IMR-90 (cell line): ENCODE results near the gene RBMS3. TPM values are rescaled to one million over a fixed set of nuclear protein-coding genes. Genes with fewer than 3 reads are reported as not detected.

Experiments
- ATAC-seq: fragments of 200-7000 bp; cut with Tn5 transposase; 2 replicates; pipeline ENCODE4 v1.9.1; 2020; ENCODE audit warnings: low read depth, mild to moderate bottlenecking, moderate library complexity
- BruUV-seq: library from RNA; stranded (reverse); fragments of 400-500 nt; replicated peaks from 2 replicates; lab custom pipeline; 2021; lab: Mats Ljungman, UMichigan
- CTCF ChIA-PET: fragments of 300-600 bp; formaldehyde crosslinking; extraction: SDS; loops from one replicate; lab custom pipeline; 2021; ENCODE audit warnings: antibody characterized with exemption; lab: Yijun Ruan, JAX
- POLR2A ChIA-PET: fragments of 300-600 bp; sonication (Branson Sonifier 250); formaldehyde crosslinking; loops from one replicate; lab custom pipeline; 2022; ENCODE audit warnings: antibody characterized with exemption; ENCODE audit not compliant: unreplicated experiment; lab: Charles Lee
- DNase-seq: peaks from one replicate; pipeline ENCODE4 v3.0.0; 2013
- H2AFZ ChIP-seq: replicated peaks from 2 replicates; pipeline ENCODE3; 2013; ENCODE audit warnings: low read length, mild to moderate bottlenecking; ENCODE audit not compliant: poor library complexity
- H2AK5ac ChIP-seq: 2 replicates; pipeline ENCODE4 v1.6.1; 2013; ENCODE audit warnings: low read depth, low read length, inconsistent platforms
- H2AK9ac ChIP-seq: replicated peaks from 2 replicates; pipeline ENCODE3; 2013; ENCODE audit warnings: mild to moderate bottlenecking, low read depth, low read length, moderate library complexity; ENCODE audit not compliant: poor library complexity
- H2BK120ac ChIP-seq: 2 replicates; pipeline ENCODE4 v1.6.1; 2013; ENCODE audit warnings: low read depth, low read length, inconsistent platforms
- H2BK15ac ChIP-seq: 3 replicates; pipeline ENCODE4 v1.6.1; 2013; ENCODE audit warnings: low read depth, low read length, inconsistent platforms
- H2BK20ac ChIP-seq: 2 replicates; pipeline ENCODE4 v1.6.1; 2013; ENCODE audit warnings: low read depth, mild to moderate bottlenecking, inconsistent platforms, low read length, moderate library complexity
- H2BK5ac ChIP-seq: 2 replicates; pipeline ENCODE4 v1.6.1; 2013; ENCODE audit warnings: mild to moderate bottlenecking, low read depth, low read length, inconsistent platforms; ENCODE audit not compliant: poor library complexity, severe bottlenecking
- H3K14ac ChIP-seq: replicated peaks from 2 replicates; pipeline ENCODE4 v1.6.1; 2013; ENCODE audit warnings: low read depth, low read length, inconsistent platforms
- H3K18ac ChIP-seq: 2 replicates; pipeline ENCODE4 v1.6.1; 2013; ENCODE audit warnings: low read depth, low read length, control low read depth
- H3K23ac ChIP-seq: 2 replicates; pipeline ENCODE4 v1.6.1; 2013; ENCODE audit warnings: low read depth, low read length, inconsistent platforms
- H3K27ac ChIP-seq: 2 replicates; pipeline ENCODE4 v1.5.1; 2013; ENCODE audit warnings: mild to moderate bottlenecking, control low read depth, low read length; ENCODE audit not compliant: insufficient read depth
- H3K27me3 ChIP-seq: 2 replicates; pipeline ENCODE4 v1.6.1; 2013; ENCODE audit warnings: low read length; ENCODE audit not compliant: control insufficient read depth, insufficient read depth
- H3K36me3 ChIP-seq: 2 replicates; pipeline ENCODE4 v1.6.1; 2013; ENCODE audit warnings: low read length, mixed read lengths; ENCODE audit not compliant: control insufficient read depth, insufficient read depth
- H3K4ac ChIP-seq: 2 replicates; pipeline ENCODE4 v1.6.1; 2013; ENCODE audit warnings: low read depth, low read length, inconsistent platforms
- H3K4me1 ChIP-seq: 2 replicates; pipeline ENCODE4 v1.6.1; 2013; ENCODE audit warnings: low read length, mixed read lengths; ENCODE audit not compliant: control insufficient read depth, insufficient read depth
- H3K4me2 ChIP-seq: 2 replicates; pipeline ENCODE4 v1.6.1; 2013; ENCODE audit warnings: low read depth, mild to moderate bottlenecking, control low read depth, low read length, moderate library complexity
- H3K4me3 ChIP-seq: 2 replicates; pipeline ENCODE4 v1.5.1; 2013; ENCODE audit warnings: low read depth, mild to moderate bottlenecking, control low read depth, low read length, moderate library complexity; ENCODE audit not compliant: insufficient read depth
- H3K56ac ChIP-seq: 2 replicates; pipeline ENCODE4 v1.6.1; 2013; ENCODE audit warnings: low read length, inconsistent platforms; ENCODE audit not compliant: insufficient read depth; ENCODE audit errors: extremely low read depth
- H3K79me1 ChIP-seq, 2 experiments: 2 replicates each; pipeline ENCODE4 v1.6.1; 2013; ENCODE audit warnings: low read length in 2 of 2, inconsistent platforms in 1 of 2, low read depth in 1 of 2
- H3K9ac ChIP-seq: 2 replicates; pipeline ENCODE4 v1.6.1; 2013; ENCODE audit warnings: low read depth, low read length, control low read depth
- H3K9me1 ChIP-seq: 2 replicates; pipeline ENCODE4 v1.6.1; 2013; ENCODE audit warnings: low read length, inconsistent platforms; ENCODE audit not compliant: insufficient read depth
- H3K9me3 ChIP-seq: 2 replicates; pipeline ENCODE4 v1.6.1; 2013; ENCODE audit warnings: low read length; ENCODE audit not compliant: control insufficient read depth, insufficient read depth
- H4K20me1 ChIP-seq: 2 replicates; pipeline ENCODE4 v1.6.1; 2013; ENCODE audit warnings: low read length, inconsistent platforms; ENCODE audit not compliant: insufficient read depth
- H4K5ac ChIP-seq: 2 replicates; pipeline ENCODE4 v1.6.1; 2013; ENCODE audit warnings: mild to moderate bottlenecking, low read depth, low read length, control low read depth
- H4K8ac ChIP-seq, 2 experiments: 2 replicates each; pipeline ENCODE4 v1.6.1; 2013; ENCODE audit warnings: low read depth in 2 of 2, low read length in 2 of 2, control low read depth in 1 of 2, inconsistent platforms in 1 of 2
- H4K91ac ChIP-seq: 2 replicates; pipeline ENCODE4 v1.6.1; 2013; ENCODE audit warnings: low read depth, low read length, inconsistent platforms; ENCODE audit not compliant: insufficient read depth
- BHLHE40 ChIP-seq: fragments of 150-350 bp; IDR thresholded peaks from 2 replicates; pipeline ENCODE4 v1.6.1; 2016; ENCODE audit warnings: mild to moderate bottlenecking, low read depth, low read length
- CEBPB ChIP-seq: IDR thresholded peaks from 2 replicates; pipeline ENCODE4 v1.6.1; 2012; ENCODE audit warnings: low read depth, low read length, improper control_type of control experiment
- CHD1 ChIP-seq: IDR thresholded peaks from 2 replicates; pipeline ENCODE4 v1.6.1; 2012; ENCODE audit warnings: low read depth, low read length, improper control_type of control experiment
- FOS ChIP-seq: fragments of 150-350 bp; IDR thresholded peaks from 2 replicates; pipeline ENCODE4 v1.6.1; 2016; ENCODE audit warnings: low read depth, low read length
- MAFK ChIP-seq: IDR thresholded peaks from 2 replicates; pipeline ENCODE4 v1.6.1; 2012; ENCODE audit warnings: low read depth, low read length, improper control_type of control experiment
- MAZ ChIP-seq: IDR thresholded peaks from 2 replicates; pipeline ENCODE4 v1.6.1; 2012; ENCODE audit warnings: low read depth, mild to moderate bottlenecking, low read length, improper control_type of control experiment, moderate library complexity, borderline replicate concordance
- MXI1 ChIP-seq: IDR thresholded peaks from 2 replicates; pipeline ENCODE4 v1.6.1; 2012; ENCODE audit warnings: low read depth, mild to moderate bottlenecking, low read length, moderate library complexity, borderline replicate concordance
- NFE2L2 ChIP-seq: fragments of 150-350 bp; IDR thresholded peaks from 2 replicates; pipeline ENCODE4 v1.6.1; 2016; ENCODE audit warnings: low read depth, mild to moderate bottlenecking, low read length
- POLR2A ChIP-seq: IDR thresholded peaks from 2 replicates; pipeline ENCODE4 v1.6.1; 2012; ENCODE audit warnings: mild to moderate bottlenecking, low read depth, low read length
- RAD21 ChIP-seq: IDR thresholded peaks from 2 replicates; pipeline ENCODE4 v1.6.1; 2012; ENCODE audit warnings: low read length, improper control_type of control experiment
- RCOR1 ChIP-seq: IDR thresholded peaks from 2 replicates; pipeline ENCODE4 v1.6.1; 2012; ENCODE audit warnings: mild to moderate bottlenecking, low read length, improper control_type of control experiment; ENCODE audit not compliant: insufficient replicate concordance
- RFX5 ChIP-seq: IDR thresholded peaks from 2 replicates; pipeline ENCODE4 v1.8.0; 2012; ENCODE audit warnings: low read depth, mild to moderate bottlenecking, low read length, moderate library complexity
- SMC3 ChIP-seq: fragments of 150-350 bp; IDR thresholded peaks from 2 replicates; pipeline ENCODE4 v1.6.1; 2016; ENCODE audit warnings: low read depth, mild to moderate bottlenecking, antibody characterized with exemption, low read length, moderate library complexity
- USF2 ChIP-seq: fragments of 150-350 bp; IDR thresholded peaks from 2 replicates; pipeline ENCODE4 v1.6.1; 2017; ENCODE audit warnings: mild to moderate bottlenecking, antibody characterized with exemption, low read length, low read depth
- WGBS, 2 experiments: methylation state at CpG; one replicate each; pipeline versions ENCODE4 v1.1.5 to v1.1.7; 2013; ENCODE audit warnings: missing lambda C conversion rate in 2 of 2; ENCODE audit not compliant: insufficient read length in 1 of 2; ENCODE audit errors: extremely low coverage in 2 of 2; 5-methylcytosine and 5-hydroxymethylcytosine counted together
- dilution Hi-C: fragments of 300-500 bp; cut with HindIII; formaldehyde crosslinking; loops from one replicate; pipeline ENCODE4 v1.14.3; 2018; ENCODE audit warnings: low sequenced_read_pairs; ENCODE audit not compliant: unreplicated experiment
- in situ Hi-C: fragments of 300-500 bp; cut with MboI; formaldehyde crosslinking; loops from 3 replicates; pipeline ENCODE4 v1.14.3; 2019; ENCODE audit warnings: low sequenced_read_pairs, inconsistent platforms, mixed read lengths
- intact Hi-C: fragments of 100-400 bp; cut with micrococcal nuclease; formaldehyde crosslinking; loops from 2 replicates; pipeline ENCODE4 v1.10.0; 2022
- polyA plus RNA-seq, 3 experiments: library from polyadenylated mRNA; depleted of rRNA; stranded (reverse); fragments of >200 nt; gene quantifications; 2 replicates each; pipeline ENCODE4 v1.2.3, GENCODE V29; 2012; ENCODE audit warnings: low replicate concordance in 1 of 3
- total RNA-seq: library from RNA; depleted of rRNA; stranded (reverse); fragments of >200 nt; gene quantifications from 2 replicates; pipeline ENCODE4 v1.2.3, GENCODE V29; 2012
- TF ChIP-seq, protein P1 (sequence below): fragments of 150-350 bp; IDR thresholded peaks from 2 replicates; pipeline ENCODE4 v1.6.1; 2016; ENCODE audit warnings: low read depth, mild to moderate bottlenecking, low read length, moderate library complexity, borderline replicate concordance
- TF ChIP-seq, protein P2 (sequence below): conservative IDR thresholded peaks from 2 replicates; pipeline ENCODE4 v1.5.1; 2012; ENCODE audit warnings: mild to moderate bottlenecking, low read depth, low read length, improper control_type of control experiment

RBMS3 gene
- total and polyA plus RNA-seq, 2 of the 4 experiments (the other 2 are of a cell fraction) = 15.2 to 127 TPM

DNA sequence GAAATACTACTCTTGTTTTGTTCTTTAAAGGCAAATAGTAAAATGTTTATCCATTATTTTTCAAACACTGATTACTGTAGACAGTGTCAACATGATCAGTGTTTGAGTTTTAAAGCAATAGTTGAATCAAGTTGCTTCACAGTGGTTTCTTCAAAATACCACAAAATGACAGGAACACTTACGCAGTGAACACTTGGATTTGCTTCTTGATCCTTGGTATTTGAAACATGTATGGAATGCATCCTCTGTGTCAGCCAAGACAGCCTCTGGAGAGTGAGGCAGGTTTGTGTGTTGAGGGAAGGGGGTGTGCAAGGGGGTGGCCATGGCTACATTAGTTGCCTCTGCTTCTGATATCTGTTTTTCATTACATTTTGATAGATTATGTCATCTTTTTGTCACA, 413.0 kb downstream of the RBMS3 start:
- H2AK9ac ChIP-seq = no peak overlapping the region
- H3K79me1 ChIP-seq = peaks cover 7 to 23% of the 10 kb centered on the region in 2 experiments
- dilution Hi-C loops = no loop called here
- no peak overlapping the region for H2AK5ac ChIP-seq
- H3K9me1 ChIP-seq = peaks cover 4% of the 10 kb centered on the region; the same call in 1 of the 2 replicates
- no peak overlapping the region for H3K9ac ChIP-seq
- 0 out of 2 replicates have a peak overlapping the region, but pooled peaks have one; percentile 1 for H4K91ac ChIP-seq
- TF ChIP-seq, protein P1, sequence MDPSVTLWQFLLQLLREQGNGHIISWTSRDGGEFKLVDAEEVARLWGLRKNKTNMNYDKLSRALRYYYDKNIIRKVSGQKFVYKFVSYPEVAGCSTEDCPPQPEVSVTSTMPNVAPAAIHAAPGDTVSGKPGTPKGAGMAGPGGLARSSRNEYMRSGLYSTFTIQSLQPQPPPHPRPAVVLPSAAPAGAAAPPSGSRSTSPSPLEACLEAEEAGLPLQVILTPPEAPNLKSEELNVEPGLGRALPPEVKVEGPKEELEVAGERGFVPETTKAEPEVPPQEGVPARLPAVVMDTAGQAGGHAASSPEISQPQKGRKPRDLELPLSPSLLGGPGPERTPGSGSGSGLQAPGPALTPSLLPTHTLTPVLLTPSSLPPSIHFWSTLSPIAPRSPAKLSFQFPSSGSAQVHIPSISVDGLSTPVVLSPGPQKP = no peak
- TF ChIP-seq POLR2A = no peak
- TF ChIP-seq CEBPB = peak; percentile 93
- TF ChIP-seq MAZ = no peak
- TF ChIP-seq RCOR1 = peak; percentile 28
- TF ChIP-seq SMC3 = no peak
- TF ChIP-seq USF2 = no peak
- TF ChIP-seq FOS = no peak
- TF ChIP-seq, protein P2, sequence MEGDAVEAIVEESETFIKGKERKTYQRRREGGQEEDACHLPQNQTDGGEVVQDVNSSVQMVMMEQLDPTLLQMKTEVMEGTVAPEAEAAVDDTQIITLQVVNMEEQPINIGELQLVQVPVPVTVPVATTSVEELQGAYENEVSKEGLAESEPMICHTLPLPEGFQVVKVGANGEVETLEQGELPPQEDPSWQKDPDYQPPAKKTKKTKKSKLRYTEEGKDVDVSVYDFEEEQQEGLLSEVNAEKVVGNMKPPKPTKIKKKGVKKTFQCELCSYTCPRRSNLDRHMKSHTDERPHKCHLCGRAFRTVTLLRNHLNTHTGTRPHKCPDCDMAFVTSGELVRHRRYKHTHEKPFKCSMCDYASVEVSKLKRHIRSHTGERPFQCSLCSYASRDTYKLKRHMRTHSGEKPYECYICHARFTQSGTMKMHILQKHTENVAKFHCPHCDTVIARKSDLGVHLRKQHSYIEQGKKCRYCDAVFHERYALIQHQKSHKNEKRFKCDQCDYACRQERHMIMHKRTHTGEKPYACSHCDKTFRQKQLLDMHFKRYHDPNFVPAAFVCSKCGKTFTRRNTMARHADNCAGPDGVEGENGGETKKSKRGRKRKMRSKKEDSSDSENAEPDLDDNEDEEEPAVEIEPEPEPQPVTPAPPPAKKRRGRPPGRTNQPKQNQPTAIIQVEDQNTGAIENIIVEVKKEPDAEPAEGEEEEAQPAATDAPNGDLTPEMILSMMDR = no peak
- TF ChIP-seq BHLHE40 = peak; percentile 56; the same call in 1 of the 2 replicates
- no peak for TF ChIP-seq CHD1
- TF ChIP-seq NFE2L2 = no peak
- no peak for TF ChIP-seq RFX5
- TF ChIP-seq MXI1 = no peak
- no peak for TF ChIP-seq RAD21
- no peak for TF ChIP-seq MAFK
- no peaks in the 10 kb centered on the region for H3K9me3 ChIP-seq
- peak overlapping the region; percentile 63; the same call in 1 of the 2 replicates for H3K27ac ChIP-seq
- peak; percentile 87 for DNase-seq
- peak overlapping the region; percentile 21; the same call in 1 of the 2 replicates for H3K4me2 ChIP-seq
- peak overlapping the region in 1 of 2 experiments; percentile 37; a peak in 1 of 4 replicates for H4K8ac ChIP-seq
- no peak overlapping the region for H2BK15ac ChIP-seq
- no CpG with 5 or more reads among the region's 1 CpG for WGBS, 2 experiments
- H2BK5ac ChIP-seq = peak overlapping the region; percentile 92
- peak overlapping the region; percentile 0; the same call in 1 of the 2 replicates for H2BK120ac ChIP-seq
- H3K4me3 ChIP-seq = no peak overlapping the region
- H3K23ac ChIP-seq = no peak overlapping the region
- CTCF ChIA-PET = interaction anchor here (0.7 kb wide), 1 partner anchor 240 kb away, joined by 3 read pairs; no protein-coding TSS in a partner anchor
- BruUV-seq = no TSS peak
- H4K20me1 ChIP-seq = no peaks in the 10 kb centered on the region
- no peaks in the 10 kb centered on the region for H3K36me3 ChIP-seq
- no peak overlapping the region for H3K18ac ChIP-seq
- 0 out of 2 replicates have a peak overlapping the region, but pooled peaks have one; percentile 3 for H3K4ac ChIP-seq
- intact Hi-C loops = loop anchor here (1.0 to 10.0 kb wide), 4 partner anchors 64 to 779 kb away; partner anchors contain the start of gene RBMS3
- peaks cover 12% of the 10 kb centered on the region for H3K4me1 ChIP-seq
- peak; percentile 73 for ATAC-seq
- POLR2A ChIA-PET = no interaction called here
- no peaks in the 10 kb centered on the region for H3K27me3 ChIP-seq
- peak overlapping the region; percentile 53; the same call in 1 of the 2 replicates for H2BK20ac ChIP-seq
- in situ Hi-C loops = no loop called here
- H3K14ac ChIP-seq = no peak overlapping the region
- H3K56ac ChIP-seq = no peak overlapping the region
- no peak overlapping the region for H2AFZ ChIP-seq
- no peak overlapping the region for H4K5ac ChIP-seq
